Activated CD4-positive, alpha-beta T cell treated with anti-CD3 and anti-CD28 coated beads for 24 hours (primary cell): ENCODE measurements around the gene MRPL37.
"Not testable (repeated sequence)": the region's sequence is repeated elsewhere in the genome, so short reads cannot be mapped to it uniquely, and the experiment has no call there.

ENCODE experiments used
- DNase-seq, 2 donors: peaks; one replicate each; pipeline ENCODE4 v3.0.0-alpha.2; 2020; ENCODE audit warnings: low read depth in 2 of 2

MRPL37 gene

DNA sequence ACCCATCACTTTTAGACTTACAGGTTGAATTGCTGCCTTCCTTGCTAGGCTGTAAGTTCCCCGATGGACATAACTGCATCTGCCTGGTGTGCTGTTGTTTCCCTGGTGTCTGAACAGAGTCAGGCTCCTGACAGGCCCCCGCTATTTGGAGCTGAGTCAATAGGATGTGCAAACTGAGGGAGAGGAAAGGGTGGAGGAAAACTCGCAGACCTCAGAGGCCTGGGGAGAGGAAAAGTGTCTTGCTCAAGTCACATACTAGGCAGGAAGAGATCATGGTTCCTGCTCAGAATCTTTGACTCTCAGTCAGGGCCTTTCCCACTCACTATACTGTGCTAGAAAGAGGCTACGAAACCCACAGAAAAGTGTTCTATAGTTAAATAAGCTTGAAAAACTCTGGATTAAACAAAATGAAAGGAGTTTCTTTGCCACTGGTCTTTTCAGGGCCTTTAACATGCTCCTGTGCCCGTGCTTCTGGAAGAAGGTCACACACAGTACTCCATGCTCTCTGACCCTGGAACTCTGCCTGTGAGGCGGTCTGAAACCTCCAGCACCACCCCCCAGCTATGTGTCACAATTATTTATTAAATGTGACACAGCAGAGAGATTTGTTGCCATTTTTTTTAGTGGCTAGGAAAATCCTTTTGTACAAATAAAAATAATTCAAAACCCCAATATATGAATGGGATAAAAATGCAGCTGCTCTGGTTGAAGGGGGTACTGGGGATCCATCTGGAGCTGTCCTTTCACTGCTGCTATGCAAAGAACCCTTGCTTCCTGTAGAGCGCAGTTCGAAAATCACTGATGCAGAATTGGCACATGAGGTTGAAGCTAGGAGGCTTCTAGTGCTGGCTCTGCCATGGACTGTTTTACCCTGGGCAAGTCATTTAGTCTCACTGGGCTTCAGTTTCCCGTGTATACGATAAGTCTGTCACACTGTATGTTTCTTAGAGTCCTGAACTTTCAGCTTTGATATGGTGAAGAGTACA lies 27.1 kb upstream of the MRPL37 start:
- no peak for DNase-seq

DNA sequence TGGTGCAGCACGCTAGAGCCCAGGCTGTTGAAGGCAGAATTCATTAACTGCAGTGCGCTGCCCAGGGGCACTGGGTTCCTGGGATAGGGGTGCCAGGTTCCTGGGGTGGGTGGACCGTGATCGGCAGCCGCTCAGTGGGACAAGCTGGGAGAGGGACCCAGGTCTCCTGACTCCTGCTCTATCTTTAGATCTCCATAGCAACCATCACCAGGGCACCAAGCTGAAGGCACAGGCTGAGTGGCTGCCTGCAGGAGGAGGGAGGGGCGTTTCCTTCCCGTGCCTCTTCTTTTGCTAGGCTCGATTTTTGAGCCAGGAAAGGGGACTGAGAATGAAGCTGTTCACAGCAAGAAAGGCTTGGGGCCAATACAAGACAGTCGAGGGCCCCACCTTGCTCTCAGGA lies 26.3 kb upstream of the MRPL37 start:
- DNase-seq: no peak

DNA sequence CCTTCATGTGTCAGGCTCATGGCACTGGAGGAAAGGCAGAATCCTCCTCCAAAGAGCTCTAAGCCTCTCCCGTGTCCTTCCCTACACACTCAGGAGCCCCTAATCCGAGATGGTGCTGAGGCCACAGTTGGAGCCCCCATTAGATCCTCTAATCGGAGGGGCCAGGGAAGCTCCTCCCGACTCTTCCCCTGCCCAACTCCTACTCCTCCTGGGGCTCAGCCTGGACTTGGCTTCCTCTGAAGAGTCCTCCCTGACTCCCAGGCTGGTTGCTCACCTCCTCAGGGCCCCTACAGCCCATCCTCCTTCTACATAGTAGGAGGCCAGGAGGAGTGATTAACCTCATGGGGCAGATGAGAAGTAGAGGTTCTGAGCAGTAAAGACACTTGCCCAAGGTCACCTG lies 25.9 kb upstream of the MRPL37 start:
- no peak for DNase-seq

DNA sequence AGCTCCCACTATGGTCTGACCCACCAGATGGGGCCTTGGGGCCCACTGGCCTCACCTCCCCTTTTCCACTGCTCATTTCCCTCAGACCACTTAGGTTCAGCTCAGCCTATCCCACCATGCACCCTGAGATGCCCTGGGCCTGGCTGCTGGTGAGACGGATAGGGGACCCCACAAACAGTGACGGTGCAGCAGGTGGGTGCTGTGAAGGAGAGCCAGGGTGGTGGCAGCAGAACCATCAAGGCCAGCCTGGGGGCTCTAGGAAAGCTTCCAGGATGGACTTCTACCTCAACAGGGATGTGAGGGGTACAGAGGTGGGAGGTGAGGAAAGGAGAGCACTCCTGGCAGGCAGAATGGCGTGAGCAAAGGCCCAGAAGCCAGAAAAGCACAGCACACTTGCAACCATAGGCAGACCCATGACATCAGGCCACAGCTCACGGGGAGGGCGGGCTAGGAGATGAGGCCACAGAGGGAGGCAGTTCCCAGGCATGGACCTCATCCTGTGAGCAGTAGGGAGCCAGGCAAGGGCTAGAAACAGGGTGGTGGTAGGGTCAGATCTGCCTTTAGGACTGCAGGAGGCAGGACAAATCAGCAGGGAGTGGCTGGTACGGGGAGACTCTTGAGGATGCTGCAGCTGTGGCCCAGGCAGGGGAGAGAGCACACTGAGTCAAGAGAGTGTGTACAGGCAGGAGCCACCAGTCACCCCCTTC lies 23.2 kb upstream of the MRPL37 start:
- DNase-seq: no peak

DNA sequence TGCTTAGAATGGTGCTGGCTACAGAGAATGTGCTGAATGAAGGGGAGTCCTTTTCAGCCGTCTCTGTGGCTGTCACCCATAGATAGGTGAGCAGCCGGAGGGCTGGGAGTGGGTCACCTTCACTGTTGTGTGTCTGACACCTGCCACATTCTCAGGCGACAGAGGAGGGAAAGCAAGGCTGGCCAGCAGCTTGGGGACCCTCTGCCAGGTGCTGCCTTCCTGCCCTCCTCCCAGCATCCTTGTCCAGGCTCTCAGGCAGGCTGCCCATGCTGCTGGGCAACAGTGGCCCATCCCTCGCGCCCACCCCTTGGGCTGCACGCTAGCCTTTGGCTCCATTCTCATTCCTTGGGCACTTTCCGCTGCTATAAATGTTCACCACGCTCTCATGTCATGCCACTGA lies 22.2 kb upstream of the MRPL37 start:
- DNase-seq: no peak

DNA sequence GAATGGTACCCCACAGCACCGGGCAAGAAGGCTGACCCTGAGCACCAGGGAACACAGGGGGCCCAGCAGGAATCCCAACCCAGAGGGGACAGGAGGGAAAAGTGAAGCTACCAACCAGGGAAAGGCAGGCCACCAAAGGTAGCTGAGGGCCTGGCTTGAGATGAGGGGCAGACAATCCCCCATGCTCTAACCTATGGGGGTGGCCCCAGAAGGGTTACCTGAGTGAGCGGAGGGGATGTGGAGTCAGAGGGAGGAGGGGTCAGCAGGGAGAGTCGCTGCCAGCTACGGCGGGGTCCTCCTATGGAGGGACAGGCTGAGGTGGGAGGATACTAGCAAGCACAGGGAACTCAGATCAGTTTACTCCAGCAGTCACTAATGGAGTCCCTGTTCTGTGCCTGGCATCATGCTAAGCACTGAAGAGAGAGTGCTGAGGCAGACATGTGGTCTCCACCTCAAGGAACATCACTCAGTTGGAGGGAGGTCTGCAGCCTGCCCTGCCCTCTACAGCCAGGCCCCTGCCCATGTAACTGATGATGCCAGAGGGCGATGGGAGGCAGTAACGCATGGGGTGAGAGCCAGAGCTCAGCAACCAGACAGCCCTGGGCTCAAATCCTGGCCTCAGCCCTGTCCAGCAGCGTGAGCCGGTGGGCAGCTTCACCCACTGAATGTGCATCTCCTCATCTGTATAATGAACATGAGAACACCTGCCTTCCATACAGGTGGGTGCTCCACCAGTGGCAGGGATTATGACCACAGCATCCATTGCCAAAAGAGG lies 21.5 kb upstream of the MRPL37 start:
- DNase-seq: no peak

DNA sequence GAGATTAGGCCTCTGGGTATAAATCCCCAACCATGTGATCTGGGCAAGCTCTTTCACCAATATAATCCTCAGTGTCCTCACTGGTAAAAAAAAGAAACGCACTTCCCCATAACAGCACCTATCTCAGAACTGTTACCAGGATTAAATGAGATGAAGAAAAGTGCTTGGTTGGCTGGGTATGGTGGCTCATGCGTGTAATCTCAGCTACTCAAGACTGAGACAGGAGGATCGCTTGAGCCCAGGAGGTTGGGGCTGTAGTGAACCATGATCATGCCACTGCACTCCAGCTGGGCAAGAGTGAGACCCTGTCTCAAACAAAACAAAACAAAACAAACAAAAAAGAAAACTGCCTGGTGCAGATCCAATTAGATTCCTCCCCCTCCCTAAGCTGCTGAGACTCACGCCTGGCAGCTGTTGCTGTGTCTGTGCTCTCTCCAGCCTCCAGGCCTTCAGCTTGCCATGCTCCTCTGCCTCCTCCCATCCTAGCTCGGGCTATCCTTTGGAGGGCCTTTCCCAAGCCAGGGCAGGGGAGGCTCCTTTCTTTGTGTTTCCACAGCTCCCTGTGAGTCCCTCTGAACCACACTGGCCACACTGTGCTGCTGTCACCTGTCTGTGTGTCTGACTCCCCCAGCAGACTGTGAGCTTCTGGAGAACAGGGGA lies 19.1 kb upstream of the MRPL37 start:
- no peak for DNase-seq

DNA sequence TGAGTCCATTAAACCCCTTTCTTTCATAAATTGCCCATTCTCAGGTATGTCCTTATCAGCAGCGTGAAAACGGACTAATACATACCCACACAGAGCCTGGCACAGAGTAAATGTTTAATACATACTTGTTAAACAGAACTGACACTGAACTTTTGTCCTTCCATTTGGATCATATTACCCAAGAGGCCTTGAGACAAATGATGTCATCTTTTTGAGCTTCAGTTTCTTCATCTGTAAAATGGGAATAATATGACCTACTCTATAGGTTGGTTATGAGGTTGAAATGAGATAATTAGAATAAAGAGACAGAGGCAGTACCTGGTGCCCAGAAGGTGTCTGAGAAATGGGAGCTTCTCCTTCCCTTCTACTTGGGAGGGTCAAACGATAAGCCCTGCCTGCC lies 13.9 kb upstream of the MRPL37 start:
- DNase-seq: no peak

DNA sequence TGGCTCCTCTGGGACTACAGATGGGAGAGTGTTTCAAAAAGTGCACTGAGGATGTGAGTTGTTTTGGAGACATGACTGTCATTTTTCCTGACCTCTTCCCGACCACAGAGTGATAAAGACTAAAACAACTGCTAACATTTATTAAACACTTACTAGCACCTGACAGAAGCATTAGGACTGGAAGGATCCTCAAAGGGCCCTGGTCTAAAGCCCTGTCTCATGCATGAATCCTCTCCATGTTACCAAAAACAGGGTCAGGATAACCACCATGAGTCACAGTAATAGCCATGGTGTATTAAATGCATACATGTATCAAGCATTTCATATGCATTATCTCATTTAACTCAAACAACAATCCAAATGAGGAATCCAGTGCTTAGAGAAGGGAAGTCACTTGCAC lies 11.7 kb upstream of the MRPL37 start:
- no peak for DNase-seq

- no peak for DNase-seq
Observed at GRCh38 chr1:54190526-54190925, 9.4 kb upstream of the MRPL37 start.

DNA sequence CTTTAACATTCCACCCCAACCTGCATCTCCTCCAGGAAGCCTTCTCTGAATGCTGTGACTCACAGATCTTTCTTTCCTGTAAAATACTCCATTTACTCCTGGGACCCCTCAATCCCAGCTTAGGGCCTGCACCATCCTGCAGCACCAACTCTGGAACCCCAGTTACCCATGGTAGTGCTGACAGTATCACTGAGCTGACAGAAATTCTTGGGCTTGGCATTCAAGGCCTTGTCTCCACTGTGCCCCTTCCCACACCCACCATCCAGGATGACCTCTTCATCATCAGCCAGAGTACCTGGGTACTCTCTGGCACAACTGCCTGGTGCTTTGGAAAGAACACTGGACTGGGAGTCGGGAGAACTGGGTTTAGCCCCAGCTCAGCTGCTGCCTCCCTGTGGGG lies 8.4 kb upstream of the MRPL37 start:
- DNase-seq: no peak

GRCh38 chr1:54193453-54193852 lies 6.5 kb upstream of the MRPL37 start:
- DNase-seq: no peak

DNA sequence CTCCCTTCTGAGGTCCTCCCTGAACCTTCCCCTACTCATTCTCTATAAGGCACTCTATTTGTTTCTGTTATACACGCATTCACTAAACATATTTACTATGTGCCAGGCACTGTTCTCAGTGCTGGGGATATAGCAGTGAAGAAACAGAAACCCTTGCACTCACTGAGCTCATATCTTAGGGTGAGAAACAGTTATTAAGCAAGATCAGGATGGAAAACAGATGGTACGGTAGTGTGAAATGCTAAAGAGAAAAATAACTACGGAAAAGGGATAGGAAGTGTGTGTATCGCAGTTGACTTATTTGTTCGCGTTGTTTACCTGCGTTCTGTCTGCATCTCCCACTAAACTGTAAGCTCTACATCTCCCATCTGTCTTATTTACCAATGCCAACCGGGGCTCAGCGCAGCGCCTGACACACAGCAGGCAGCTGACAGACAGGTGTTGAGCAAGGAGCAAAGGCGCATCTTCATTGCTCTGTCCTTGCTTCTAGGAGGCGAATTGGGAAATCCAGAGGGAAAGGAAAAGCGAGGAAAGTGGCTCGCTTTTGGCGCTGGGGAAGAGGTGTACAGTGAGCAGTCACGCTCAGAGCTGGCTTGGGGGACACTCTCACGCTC lies 709 bp upstream of the MRPL37 start:
- DNase-seq: no peak

DNA sequence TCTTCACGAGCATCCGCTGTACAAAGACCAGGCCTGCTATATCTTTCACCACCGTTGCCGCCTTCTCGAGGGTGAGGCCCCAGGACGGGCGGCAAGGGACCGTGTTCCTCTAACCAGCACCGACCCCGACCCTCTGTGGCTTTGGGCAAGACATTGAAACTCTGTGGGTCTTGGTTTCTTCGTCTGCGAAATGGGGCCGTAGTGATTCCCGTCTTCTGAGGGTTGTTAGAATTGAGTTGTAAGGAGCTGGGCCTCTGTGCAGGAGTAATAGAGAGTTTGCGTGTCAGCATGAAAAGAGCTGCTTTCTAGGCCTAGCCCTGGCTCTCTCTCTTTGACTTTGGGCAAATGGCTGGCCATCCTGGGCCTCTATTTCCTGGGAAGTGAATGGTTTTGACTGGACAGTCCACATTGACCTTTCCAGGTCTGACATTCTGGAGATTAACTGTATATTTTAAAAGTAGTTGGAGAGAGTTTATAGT lies 591 bp downstream of the MRPL37 start:
- no peak for DNase-seq

- no peak for DNase-seq
Observed at GRCh38 chr1:54204199-54204598, 4.2 kb downstream of the MRPL37 start.

GRCh38 chr1:54207287-54207686 lies 7.3 kb downstream of the MRPL37 start:
- no peak for DNase-seq

GRCh38 chr1:54207896-54208295 lies 7.9 kb downstream of the MRPL37 start:
- not testable (repeated sequence) for DNase-seq

DNA sequence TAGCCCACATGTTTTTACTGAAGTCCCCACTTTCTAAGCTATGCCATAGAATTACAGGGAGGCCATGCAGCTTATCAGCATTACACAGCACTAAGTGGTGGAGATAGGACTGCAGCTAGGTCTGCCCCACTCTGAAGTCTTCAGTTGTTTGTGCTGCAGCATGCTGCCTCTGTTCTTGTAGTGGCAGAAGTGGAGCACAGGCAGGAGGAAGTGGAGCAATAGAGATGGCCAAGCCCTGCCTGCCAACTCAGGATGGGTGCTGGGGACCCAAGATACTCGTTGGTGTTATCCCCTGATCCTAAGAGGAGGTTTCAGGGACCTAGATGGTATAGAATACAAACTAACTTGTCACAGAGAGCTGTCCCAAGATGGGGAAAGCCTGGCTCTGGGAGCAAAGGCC lies 12.9 kb downstream of the MRPL37 start:
- DNase-seq: no peak

GRCh38 chr1:54215523-54215922 lies 15.6 kb downstream of the MRPL37 start:
- DNase-seq: no peak

- DNase-seq: no peak
Observed at GRCh38 chr1:54218883-54219687, 19.1 kb downstream of the MRPL37 start.

GRCh38 chr1:54219688-54220003 lies 19.7 kb downstream of the MRPL37 start:
- no peak for DNase-seq
